Nephron progenitor cell (in vitro differentiated cells): ENCODE results near the gene RPTOR.

Experiments used
- DNase-seq: peaks from one replicate; pipeline ENCODE4 v3.0.0; 2021
- H3K27ac Mint-ChIP-seq: 2 replicates; pipeline ENCODE4 v1.8.0; 2021; ENCODE audit warnings: mild to moderate bottlenecking, moderate library complexity, mixed read lengths
- H3K27me3 Mint-ChIP-seq: 2 replicates; pipeline ENCODE4 v1.8.0; 2021; ENCODE audit warnings: mild to moderate bottlenecking, low read depth, mixed read lengths; ENCODE audit not compliant: poor library complexity
- H3K36me3 Mint-ChIP-seq: 2 replicates; pipeline ENCODE4 v1.8.0; 2021; ENCODE audit warnings: low read depth, mixed read lengths
- H3K4me1 Mint-ChIP-seq: 2 replicates; pipeline ENCODE4 v1.8.0; 2021; ENCODE audit warnings: mixed read lengths
- H3K4me3 Mint-ChIP-seq: 2 replicates; pipeline ENCODE4 v1.8.0; 2021; ENCODE audit warnings: mild to moderate bottlenecking, moderate library complexity, mixed read lengths
- H3K9me3 Mint-ChIP-seq: 2 replicates; pipeline ENCODE4 v1.8.0; 2021; ENCODE audit warnings: mild to moderate bottlenecking, moderate library complexity, mixed read lengths
- CTCF ChIP-seq: fragments of 200-600 bp; sonication (generic); IDR thresholded peaks from 2 replicates; pipeline ENCODE4 v1.5.0; 2021; ENCODE audit warnings: antibody characterized with exemption

The RPTOR gene

GRCh38 chr17:80855196-80855947, 310.7 kb downstream of the RPTOR start:
- no peak for TF ChIP-seq CTCF
- no peaks in the 10 kb centered on the region for H3K9me3 Mint-ChIP-seq
- no peak overlapping the region for H3K4me3 Mint-ChIP-seq
- H3K27me3 Mint-ChIP-seq: no peaks in the 10 kb centered on the region
- no peak for DNase-seq
- no peak overlapping the region for H3K27ac Mint-ChIP-seq
- H3K4me1 Mint-ChIP-seq: peaks cover 41% of the 10 kb centered on the region
- H3K36me3 Mint-ChIP-seq: peaks cover 18% of the 10 kb centered on the region

- Mint-ChIP-seq H3K27ac (no peak overlapping the region), H3K27me3 (no peaks in the 10 kb centered on the region), H3K4me3 (no peak overlapping the region), H3K36me3 (peaks cover 15% of the 10 kb centered on the region), H3K4me1 (peaks cover 41% of the 10 kb centered on the region), H3K9me3 (no peaks in the 10 kb centered on the region)
- no peak for DNase-seq
- no peak for TF ChIP-seq CTCF
These were observed 311.6 kb downstream of the RPTOR start for GRCh38 chr17:80855948-80856862.

GRCh38 chr17:80856863-80857755, 312.5 kb downstream of the RPTOR start:
- H3K4me3 Mint-ChIP-seq: no peak overlapping the region
- no peak for DNase-seq
- H3K27ac Mint-ChIP-seq: no peak overlapping the region
- H3K4me1 Mint-ChIP-seq: peaks cover 38% of the 10 kb centered on the region
- peaks cover 24% of the 10 kb centered on the region for H3K36me3 Mint-ChIP-seq
- H3K27me3 Mint-ChIP-seq: no peaks in the 10 kb centered on the region
- H3K9me3 Mint-ChIP-seq: no peaks in the 10 kb centered on the region
- no peak for TF ChIP-seq CTCF

- H3K36me3 Mint-ChIP-seq: peaks cover 30% of the 10 kb centered on the region
- no peak overlapping the region for H3K27ac Mint-ChIP-seq
- H3K4me3 Mint-ChIP-seq: no peak overlapping the region
- H3K4me1 Mint-ChIP-seq: peaks cover 32% of the 10 kb centered on the region
- H3K27me3 Mint-ChIP-seq: no peaks in the 10 kb centered on the region
- TF ChIP-seq CTCF: no peak
- DNase-seq: no peak
- H3K9me3 Mint-ChIP-seq: peaks cover 4% of the 10 kb centered on the region
These were observed 313.1 kb downstream of the RPTOR start for GRCh38 chr17:80857756-80858171.

- peaks cover 37% of the 10 kb centered on the region for H3K36me3 Mint-ChIP-seq
These were observed 313.8 kb downstream of the RPTOR start for GRCh38 chr17:80858301-80859001.

More at GRCh38 chr17:80858301-80859001, 313.8 kb downstream of the RPTOR start:
- Mint-ChIP-seq H3K4me3 (no peak overlapping the region), H3K9me3 (peaks cover 9% of the 10 kb centered on the region), H3K27ac (peak overlapping the region; percentile 39), H3K27me3 (no peaks in the 10 kb centered on the region), H3K4me1 (peaks cover 25% of the 10 kb centered on the region)
- no peak for TF ChIP-seq CTCF
- no peak for DNase-seq
